Right lobe of liver (tissue), 4 donors: ENCODE measurements around the gene ZSCAN1.

Experiments used
- CTCF ChIP-seq, 4 donors: fragments of 200-600 bp in 3 of 4; fragments of 450-650 bp in 1 of 4; IDR thresholded peaks; one replicate each; pipeline versions ENCODE4 v1.5.1 to v1.8.0; 2016 to 2022; ENCODE audit warnings: antibody characterized with exemption in 4 of 4, mild to moderate bottlenecking in 2 of 4
- POLR2A ChIP-seq: fragments of 450-650 bp; IDR thresholded peaks from one replicate; pipeline ENCODE4 v1.6.1; 2017; ENCODE audit warnings: antibody characterized with exemption, mild to moderate bottlenecking
- donor health status: DM: no; HTN: no; CAD: no.
- donor health status: DM: no; HTN: no; CAD: no.
- donor health status: DM: no; HTN: yes; CAD: no.

GRCh38 chr19:58040751-58041525 lies 7.1 kb downstream of the ZSCAN1 start:
- TF ChIP-seq CTCF (IDR thresholded peaks at IDR 0.05) (no peak), POLR2A (no peak)
